ENCODE data around the gene CERKL. TPM values are rescaled to one million over a fixed set of nuclear protein-coding genes. Genes with fewer than 3 reads are reported as not detected.

CERKL gene
- total RNA-seq, 1 donor from 2014 or later = 0.40 TPM

DNA sequence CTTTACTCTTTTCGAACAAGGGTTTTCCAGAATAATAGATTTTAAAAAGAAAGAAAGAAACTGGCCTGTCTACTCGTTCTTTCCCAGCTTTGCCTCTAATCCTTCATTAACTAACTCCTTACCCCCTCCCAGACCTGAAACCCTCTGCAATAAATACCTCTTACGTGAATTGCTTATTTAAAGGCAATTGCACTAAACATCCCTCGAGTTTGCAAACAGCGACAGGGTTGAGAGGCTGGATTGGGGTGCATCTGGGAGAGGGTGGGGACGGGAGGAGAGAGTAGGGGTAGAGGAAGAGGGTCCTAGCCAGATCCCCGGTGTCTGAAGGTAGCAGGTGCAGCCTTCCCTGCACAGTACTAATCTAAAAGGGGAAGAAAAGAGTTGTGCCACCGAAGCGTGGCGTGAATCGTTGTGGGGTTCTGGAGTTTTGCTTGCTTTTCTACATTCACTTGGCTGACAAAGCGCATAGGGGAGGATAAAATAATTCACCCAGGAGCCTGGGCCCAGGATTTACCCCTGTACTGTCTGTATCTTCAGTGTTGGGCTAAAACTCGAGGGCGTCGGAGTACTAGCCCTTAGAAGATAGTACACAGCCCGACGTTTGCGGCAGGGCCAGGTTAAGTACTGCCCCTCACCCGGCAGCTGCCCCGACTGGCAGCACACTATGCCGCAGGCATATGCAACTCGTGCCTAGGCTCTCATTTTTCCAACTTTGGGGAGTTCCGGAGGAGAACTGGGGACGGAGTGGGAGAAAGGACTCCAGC is 25.3 kb upstream of the CERKL start:
- TF ChIP-seq, protein P1, sequence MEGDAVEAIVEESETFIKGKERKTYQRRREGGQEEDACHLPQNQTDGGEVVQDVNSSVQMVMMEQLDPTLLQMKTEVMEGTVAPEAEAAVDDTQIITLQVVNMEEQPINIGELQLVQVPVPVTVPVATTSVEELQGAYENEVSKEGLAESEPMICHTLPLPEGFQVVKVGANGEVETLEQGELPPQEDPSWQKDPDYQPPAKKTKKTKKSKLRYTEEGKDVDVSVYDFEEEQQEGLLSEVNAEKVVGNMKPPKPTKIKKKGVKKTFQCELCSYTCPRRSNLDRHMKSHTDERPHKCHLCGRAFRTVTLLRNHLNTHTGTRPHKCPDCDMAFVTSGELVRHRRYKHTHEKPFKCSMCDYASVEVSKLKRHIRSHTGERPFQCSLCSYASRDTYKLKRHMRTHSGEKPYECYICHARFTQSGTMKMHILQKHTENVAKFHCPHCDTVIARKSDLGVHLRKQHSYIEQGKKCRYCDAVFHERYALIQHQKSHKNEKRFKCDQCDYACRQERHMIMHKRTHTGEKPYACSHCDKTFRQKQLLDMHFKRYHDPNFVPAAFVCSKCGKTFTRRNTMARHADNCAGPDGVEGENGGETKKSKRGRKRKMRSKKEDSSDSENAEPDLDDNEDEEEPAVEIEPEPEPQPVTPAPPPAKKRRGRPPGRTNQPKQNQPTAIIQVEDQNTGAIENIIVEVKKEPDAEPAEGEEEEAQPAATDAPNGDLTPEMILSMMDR (conservative IDR thresholded peaks at IDR 0.05; ENCODE audit: low read depth, low read length) = no peak
- no peak overlapping the region for H3K4me3 ChIP-seq (ENCODE audit: low read depth, low read length)
- DNase-seq (ENCODE audit: low read depth) = no peak

DNA sequence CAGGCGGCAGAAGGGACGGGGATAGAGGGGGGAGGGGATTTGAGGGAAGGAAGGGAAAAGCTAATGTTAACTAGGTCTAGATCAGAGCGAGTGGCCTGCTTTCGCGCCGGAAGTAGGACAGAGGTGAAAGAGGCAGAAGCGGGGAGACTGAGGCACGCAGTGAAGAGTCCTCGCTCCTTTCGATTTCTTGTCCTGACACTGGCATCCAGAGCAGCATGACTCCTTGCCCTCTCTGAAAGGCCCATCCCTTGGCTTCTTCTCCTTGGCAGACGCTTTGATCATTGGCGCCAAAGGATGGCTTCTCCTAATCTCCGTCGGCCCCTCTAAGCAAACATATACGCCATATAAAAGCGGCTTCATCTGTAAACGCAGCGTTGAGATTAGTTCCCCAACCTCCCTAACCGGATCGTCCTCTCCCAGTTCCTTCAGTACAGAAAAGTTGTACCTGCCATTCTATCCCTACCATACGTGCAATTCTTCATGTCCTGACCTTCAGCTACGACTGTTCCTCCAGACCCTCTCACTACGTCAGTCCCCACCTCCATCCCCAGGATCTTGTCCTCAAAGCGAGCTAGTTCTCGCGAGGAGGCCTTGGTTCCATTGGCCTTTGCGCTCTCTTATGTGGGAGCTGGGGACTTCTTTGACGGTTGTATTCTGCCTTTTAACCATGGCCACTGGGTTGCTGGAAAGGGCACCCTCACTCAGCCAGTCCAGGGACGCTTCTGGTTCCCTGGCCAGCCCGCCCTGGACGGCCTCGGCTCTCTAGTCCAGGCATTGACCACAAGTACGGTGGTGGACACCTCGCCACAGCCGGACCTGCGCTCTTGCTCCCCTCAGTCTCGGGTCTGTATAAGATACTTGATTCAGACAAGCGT is 24.3 kb upstream of the CERKL start:
- DNase-seq (ENCODE audit: low read depth) = no peak
- peak overlapping the region; percentile 24 for H3K4me3 ChIP-seq (ENCODE audit: low read depth, low read length)
- TF ChIP-seq, protein P1 (conservative IDR thresholded peaks at IDR 0.05; ENCODE audit: low read depth, low read length) = no peak

DNA sequence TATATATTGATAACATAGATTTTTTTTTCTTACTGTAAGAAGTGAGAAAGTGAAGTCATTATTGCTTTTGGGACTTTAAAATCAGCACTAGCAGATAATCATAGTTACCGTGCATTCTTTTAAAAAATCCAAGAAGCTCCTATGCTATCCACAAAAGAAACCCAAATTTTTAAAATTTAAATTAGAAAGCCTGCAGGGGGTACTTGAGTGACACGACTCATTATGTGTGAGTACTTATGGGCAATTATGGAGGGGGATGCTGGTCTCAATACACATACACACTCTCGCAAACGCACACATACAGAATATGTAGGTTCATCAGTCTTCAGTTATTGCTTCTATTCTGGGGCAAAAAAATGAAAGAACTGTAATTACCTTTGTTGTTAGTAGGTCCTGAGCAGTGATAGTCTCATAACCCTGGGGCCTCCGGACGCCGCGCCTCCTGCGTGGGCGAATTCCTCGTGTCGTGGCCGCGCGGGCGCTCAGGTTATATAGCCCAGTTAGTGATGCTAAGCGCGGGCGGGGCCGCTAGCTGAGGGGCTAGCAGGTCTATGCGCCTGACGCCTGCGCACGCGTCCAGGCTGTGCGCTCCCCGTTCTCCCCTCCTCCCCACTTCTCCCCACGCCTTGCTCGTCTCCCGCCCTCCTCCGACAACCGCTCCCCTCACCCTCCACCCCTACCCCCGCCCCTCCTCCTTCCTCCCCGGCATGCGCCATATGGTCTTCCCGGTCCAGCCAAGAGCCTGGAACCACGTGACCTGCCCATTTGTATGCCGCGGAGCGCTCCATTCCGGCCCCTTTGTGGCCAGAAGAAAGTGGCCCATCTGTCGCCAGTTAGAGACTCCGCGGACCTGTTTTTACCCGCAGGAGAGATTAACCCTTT is 23.4 kb upstream of the CERKL start, which contains the start of gene NEUROD1:
Gene NEUROD1, minus strand, starts transcription at position 463 of the 882 bp plus-strand sequence. CDS start 1,657 bp downstream, outside the sequence.
- H3K4me3 ChIP-seq (ENCODE audit: low read depth, low read length) = peak within 1 kb of the TSS; percentile 24
- DNase-seq (ENCODE audit: low read depth) = no peak
- TF ChIP-seq, protein P1 (conservative IDR thresholded peaks at IDR 0.05; ENCODE audit: low read depth, low read length) = no peak

DNA sequence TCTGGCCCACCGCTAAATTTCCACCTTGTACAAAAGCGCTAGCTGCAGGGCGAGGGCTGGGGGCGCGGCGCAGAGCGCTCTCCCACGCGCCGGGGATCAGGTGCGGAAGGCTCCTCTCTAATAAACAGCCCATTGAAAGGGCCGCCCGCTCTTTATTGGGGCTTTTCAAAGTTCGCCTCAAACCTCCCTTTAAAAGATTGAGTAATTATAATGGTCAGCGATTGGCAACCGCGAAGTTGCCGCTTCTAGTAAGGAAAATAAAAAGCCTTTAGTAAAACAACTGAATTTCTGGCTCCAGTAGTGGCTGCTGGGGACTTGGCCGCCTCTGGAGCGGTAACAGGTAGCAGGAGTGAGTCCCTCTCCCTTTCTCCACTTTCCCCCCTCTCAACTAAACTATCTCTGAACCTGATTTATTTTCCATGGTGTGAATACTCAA is 22.7 kb upstream of the CERKL start:
- DNase-seq (ENCODE audit: low read depth) = no peak
- no peak overlapping the region for H3K4me3 ChIP-seq (ENCODE audit: low read depth, low read length)
- TF ChIP-seq, protein P1 (conservative IDR thresholded peaks at IDR 0.05; ENCODE audit: low read depth, low read length) = no peak

DNA sequence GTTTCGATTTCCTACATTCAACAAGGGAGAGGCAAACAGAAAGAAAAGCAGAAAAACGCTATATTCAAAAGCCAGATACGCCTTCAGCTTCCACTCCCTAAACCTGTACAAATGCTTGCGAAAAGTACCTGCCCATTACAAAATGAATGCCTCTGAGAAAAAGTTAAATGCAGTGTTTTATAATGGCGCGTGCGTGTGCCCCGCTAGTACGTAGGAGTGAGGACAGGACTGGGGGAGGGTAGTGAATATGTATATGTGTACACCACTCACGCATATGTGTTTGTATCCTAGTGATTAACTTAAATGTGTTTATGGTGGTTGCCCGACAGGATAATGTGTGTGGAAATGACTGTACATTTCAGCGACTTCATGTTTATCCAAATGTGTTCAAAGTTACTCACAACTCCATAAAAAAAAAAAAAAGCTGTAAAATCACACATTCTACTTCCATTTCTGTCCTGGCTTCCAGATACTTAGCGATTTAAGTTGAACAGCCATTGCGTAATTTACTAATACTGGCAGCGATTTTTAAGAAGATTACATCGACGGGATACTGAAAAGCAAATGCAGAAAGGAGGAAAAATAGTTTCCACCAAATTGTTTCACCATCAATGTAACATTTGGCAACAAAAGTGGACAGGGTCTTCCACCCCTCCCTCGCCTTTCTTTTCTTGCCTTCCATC is 22.1 kb upstream of the CERKL start:
- H3K4me3 ChIP-seq (ENCODE audit: low read depth, low read length) = no peak overlapping the region
- DNase-seq (ENCODE audit: low read depth) = no peak
- TF ChIP-seq, protein P1 (conservative IDR thresholded peaks at IDR 0.05; ENCODE audit: low read depth, low read length) = no peak
